Testis (tissue), 2 donors: ENCODE data around the gene ZNRF3.
"Not testable (repeated sequence)": the region's sequence is repeated elsewhere in the genome, so short reads cannot be mapped to it uniquely, and the experiment has no call there.

Source experiments
- POLR2A ChIP-seq: fragments of 450-650 bp; IDR thresholded peaks from one replicate; pipeline ENCODE4 v1.6.1; 2017; ENCODE audit warnings: antibody characterized with exemption, mild to moderate bottlenecking, moderate library complexity
- TF ChIP-seq, protein P1 (sequence below), 3 experiments: fragments of 450-650 bp in 2 of 3; fragments of 200-600 bp in 1 of 3; sonication (generic) in 1 of 3; IDR thresholded peaks; one replicate each; pipeline ENCODE4 v1.5.1; 2016 to 2019; ENCODE audit warnings: antibody characterized with exemption in 3 of 3, mild to moderate bottlenecking in 2 of 3, moderate library complexity in 1 of 3

DNA sequence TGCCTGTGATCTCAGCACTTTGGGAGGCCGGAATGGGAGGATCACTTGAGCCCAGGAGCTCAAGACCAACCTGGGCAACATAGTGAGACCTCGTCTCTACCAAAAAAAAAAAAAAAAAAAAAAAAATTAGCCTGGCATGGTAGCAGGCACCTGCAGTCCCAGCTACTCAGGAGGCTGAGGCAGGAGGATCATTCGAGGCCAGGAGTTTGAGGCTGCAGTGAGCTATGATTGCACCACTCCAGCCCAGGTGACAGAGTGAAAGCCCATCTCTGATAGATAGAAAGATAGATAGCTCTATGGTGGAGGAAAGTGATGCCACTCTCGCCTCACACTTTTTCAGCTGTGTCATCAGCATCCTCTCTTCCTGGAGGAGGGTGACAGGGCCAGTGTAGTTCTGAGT is 156.3 kb downstream of the ZNRF3 start:
- not testable (repeated sequence) for TF ChIP-seq POLR2A
- TF ChIP-seq, protein P1, sequence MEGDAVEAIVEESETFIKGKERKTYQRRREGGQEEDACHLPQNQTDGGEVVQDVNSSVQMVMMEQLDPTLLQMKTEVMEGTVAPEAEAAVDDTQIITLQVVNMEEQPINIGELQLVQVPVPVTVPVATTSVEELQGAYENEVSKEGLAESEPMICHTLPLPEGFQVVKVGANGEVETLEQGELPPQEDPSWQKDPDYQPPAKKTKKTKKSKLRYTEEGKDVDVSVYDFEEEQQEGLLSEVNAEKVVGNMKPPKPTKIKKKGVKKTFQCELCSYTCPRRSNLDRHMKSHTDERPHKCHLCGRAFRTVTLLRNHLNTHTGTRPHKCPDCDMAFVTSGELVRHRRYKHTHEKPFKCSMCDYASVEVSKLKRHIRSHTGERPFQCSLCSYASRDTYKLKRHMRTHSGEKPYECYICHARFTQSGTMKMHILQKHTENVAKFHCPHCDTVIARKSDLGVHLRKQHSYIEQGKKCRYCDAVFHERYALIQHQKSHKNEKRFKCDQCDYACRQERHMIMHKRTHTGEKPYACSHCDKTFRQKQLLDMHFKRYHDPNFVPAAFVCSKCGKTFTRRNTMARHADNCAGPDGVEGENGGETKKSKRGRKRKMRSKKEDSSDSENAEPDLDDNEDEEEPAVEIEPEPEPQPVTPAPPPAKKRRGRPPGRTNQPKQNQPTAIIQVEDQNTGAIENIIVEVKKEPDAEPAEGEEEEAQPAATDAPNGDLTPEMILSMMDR (IDR thresholded peaks at IDR 0.05) = not testable (repeated sequence)
